ENCODE results near the gene SPDYE16.
"Not testable (repeated sequence)": the region's sequence is repeated elsewhere in the genome, so short reads cannot be mapped to it uniquely, and the experiment has no call there.

- TF ChIP-seq CREM (IDR thresholded peaks at IDR 0.05; ENCODE audit: low read depth); POLR2A (IDR thresholded peaks at IDR 0.05; ENCODE audit: low read depth, low read length): not testable (repeated sequence)
Observed at GRCh38 chr7:76486618-76487017, 56.5 kb downstream of the SPDYE16 start.

Data from GM12878 (cell line).